GM08714 (cell line): ENCODE measurements around the gene TAPBPL.
"Not testable (repeated sequence)": the region's sequence is repeated elsewhere in the genome, so short reads cannot be mapped to it uniquely, and the experiment has no call there.

Experiments
- H3K4me3 ChIP-seq: fragments of 200-500 bp; sonication (Bioruptor generic); 2 replicates; pipeline ENCODE4 v1.5.1; 2014; ENCODE audit warnings: mild to moderate bottlenecking, low read length, inconsistent platforms
- ZNF274 ChIP-seq: IDR thresholded peaks from 2 replicates; pipeline ENCODE4 v1.6.1; 2012; ENCODE audit warnings: mild to moderate bottlenecking, low read depth, low read length

The TAPBPL gene

GRCh38 chr12:6463858-6464257 is 12.0 kb downstream of the TAPBPL start:
- no peak overlapping the region for H3K4me3 ChIP-seq
- no peak for TF ChIP-seq ZNF274

- no peak for TF ChIP-seq ZNF274
- no peak overlapping the region for H3K4me3 ChIP-seq
These were observed 12.7 kb downstream of the TAPBPL start for GRCh38 chr12:6464531-6464930.

DNA sequence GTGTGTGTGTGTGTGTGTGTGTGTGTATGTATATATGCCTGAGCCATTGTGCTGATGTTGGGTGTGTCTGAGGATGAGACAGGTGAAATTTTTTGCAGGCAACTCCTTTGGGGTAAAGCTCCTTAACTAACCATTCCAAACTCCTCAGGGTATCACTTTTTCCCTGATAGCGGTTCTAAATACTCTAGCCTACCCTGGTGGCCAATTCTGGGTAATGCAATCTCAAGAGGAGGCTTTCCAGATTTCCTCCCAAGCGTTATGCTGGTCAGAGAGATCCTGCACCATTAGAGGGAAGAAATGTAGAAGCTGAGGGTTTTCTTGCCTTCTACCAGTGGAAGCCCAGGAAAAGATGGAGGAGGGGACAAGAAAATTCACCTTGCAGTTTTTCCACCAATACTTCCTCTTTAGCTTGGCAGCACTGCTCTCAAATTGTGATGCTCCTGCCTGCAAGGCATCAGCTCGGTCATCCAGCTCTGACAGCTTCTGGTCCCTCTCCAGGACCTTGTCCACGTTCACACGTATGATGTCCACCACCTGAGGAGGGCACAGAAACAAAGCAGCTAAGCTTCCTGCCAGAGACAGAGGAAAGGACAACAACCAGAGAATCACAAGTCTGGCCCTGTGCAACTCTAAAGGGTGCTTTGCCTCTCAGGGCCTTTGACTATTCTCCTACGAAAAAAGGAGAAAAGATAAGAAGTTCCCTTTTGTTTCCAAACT is 13.8 kb downstream of the TAPBPL start:
- TF ChIP-seq ZNF274, result no peak

DNA sequence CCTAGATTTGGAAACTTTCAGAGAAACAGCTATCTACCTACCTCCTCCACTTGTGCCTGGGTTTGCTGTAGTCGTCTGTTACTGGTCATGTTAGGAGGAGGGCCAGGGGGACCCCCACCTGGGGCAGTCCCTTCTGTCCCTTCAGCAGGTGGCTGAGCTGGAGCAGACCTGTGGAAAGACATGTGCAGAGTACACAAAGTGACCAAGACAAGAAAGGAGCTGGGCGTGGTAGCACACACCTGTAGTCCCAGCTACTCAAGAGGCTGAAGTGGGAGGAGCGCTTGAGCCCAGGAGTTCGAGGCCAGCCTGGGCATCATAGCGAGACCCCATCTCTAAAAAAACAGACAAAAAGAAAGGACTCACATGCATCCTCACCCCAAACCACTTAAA is 14.3 kb downstream of the TAPBPL start:
- H3K4me3 ChIP-seq, result no peak overlapping the region
- no peak for TF ChIP-seq ZNF274

More for the DNA sequence above, 13.8 kb downstream of the TAPBPL start:
- H3K4me3 ChIP-seq, result no peak overlapping the region

GRCh38 chr12:6466751-6467150 is 14.9 kb downstream of the TAPBPL start:
- H3K4me3 ChIP-seq, result not testable (repeated sequence)

DNA sequence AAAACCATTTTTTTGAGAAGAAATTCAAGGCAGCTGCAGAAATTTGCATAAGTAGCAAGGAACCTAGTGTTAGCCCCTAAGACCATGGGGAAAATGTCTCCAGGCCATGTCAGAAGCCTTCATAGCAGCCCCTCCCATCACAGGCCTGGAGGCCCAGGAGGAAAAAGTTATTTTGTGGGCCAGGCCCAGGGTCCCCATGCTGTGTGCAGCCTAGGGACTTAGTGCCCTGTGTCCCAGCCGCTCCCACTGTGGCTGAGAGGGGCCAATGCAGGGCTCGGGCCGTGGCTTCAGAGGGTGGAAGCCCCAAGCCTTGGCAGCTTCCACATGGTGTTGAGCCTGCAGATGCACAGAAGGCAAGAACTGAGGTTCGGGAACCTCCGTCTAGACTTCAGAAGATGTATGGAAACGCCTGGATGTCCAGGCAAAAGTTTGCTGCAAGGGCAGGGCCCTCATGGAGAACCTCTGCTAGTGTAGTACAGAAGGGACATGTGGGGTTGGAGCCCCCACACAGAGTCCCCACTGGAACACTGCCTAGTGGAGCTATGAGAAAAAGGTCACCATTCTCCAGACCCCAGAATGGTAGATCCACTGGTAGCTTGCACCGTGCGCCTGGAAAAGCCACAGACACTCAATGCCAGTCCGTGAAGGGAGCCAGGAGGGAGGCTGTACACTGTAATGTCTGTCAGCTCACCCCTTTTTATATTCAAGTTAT is 15.9 kb downstream of the TAPBPL start:
- not testable (repeated sequence) for H3K4me3 ChIP-seq

DNA sequence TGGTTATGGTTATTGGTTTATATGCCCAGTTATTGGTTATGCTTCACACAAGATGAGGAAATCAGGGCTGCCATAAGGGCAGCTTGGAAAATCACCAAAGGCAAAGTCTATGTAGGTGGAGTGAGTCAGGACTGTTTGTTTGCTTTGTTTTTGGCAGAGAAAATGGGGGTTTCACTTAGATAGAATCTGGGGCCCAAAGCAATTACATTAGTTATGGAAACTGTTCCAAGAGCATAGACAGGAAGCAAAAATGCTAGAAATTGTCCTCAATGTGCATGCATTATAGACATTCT is 16.4 kb downstream of the TAPBPL start:
- TF ChIP-seq ZNF274, result no peak
- H3K4me3 ChIP-seq, result no peak overlapping the region

DNA sequence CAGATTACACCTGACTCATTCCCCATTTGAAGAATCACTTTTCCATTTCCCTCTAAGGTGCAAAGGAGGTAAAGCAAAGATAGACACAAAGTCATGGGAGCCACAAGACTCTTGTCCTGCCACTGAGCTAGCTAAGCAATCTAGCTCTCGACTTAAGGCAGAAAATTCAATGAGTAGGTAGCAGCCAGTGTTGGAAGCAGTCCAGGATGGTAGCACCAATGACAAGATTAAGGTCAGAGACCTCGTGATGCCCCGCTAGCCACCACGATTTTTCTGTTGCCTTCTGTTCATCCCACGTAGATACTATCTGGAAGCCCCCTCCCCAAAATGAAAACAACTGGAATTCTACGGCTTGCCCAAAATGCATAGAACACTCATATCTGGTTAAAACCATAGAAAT is 17.2 kb downstream of the TAPBPL start:
- peak overlapping the region; percentile 70 for H3K4me3 ChIP-seq

DNA sequence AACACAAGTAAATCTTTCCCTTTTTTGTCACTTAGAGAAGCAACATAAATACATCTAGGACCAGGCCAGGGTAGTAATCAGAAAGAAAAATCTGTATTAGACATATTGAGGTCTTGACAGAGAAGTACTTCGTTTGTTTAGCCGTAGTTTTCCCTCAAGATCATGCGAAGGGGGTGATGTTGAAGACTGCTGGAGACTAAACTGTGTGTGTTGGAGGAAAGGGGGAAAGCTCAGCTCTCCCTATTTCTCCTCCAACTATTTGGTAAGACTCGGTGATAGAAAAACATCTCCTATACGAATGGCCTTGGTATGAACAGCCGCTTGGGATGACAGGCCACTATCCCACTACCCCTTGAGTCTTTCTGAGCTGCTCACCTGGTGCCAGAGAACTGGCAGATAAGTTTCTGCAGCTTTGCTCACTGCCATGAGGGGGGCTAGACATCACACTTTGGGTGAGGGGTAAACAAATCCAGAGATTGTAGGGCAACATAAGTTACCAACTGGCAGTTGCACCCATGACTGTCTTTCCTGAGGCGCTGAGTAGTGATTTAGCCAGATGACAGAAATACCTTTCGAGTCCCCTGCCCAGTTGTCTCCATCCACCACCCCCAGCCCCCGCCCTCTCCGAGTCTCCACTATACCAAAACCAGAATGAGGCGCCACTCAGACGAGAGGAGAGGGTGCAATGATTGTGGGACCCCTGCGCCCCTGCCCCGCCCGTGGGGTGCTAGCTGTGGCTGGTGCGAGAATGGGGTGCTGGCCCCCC is 17.9 kb downstream of the TAPBPL start:
- peak overlapping the region; percentile 70 for H3K4me3 ChIP-seq
- TF ChIP-seq ZNF274, result no peak

More for the DNA sequence above, 17.2 kb downstream of the TAPBPL start:
- no peak for TF ChIP-seq ZNF274

DNA sequence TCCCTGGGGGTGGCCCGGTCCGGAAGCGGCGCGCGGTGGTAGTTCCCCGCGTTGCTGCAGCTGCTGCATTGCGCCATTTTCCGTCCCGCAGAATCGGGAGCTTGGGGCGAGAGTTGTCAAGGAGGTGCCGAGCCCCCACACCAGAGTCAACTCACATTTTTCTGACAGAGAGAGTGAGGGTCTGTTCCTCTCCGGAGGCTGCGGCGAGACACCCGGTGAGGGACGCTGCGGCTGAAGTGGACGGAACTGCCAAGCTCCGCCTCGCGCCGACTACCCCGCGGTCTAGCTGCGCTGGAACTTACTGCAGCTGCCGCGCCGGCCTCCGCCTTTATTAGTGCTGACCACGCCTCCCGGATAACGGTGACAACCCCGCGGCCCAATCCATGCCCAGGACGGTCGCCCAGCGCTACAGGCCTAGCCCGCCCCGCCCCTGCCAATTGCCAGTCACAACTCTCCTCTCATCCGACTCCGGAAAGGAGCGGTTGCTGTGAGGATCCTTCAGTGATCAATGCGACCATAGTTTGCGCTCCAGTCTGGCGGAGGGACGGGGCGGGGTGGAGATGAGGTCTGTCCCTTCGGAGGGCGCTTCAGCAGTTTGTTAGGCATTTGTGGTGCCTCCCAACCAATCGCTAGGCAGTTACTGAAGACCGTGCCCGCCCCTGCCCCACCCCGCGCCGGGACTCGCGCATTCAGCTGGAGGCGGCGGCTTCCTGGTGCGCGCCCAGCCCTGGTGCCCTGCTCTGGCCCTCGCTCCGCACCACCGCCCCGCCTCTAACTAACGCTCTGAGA is 18.7 kb downstream of the TAPBPL start, which contains the start of gene VAMP1:
Gene VAMP1 (minus strand): TSS at position 303 of the 789 bp plus-strand sequence. CDS start 146 bp downstream, at position 157.
- no peak for TF ChIP-seq ZNF274

DNA sequence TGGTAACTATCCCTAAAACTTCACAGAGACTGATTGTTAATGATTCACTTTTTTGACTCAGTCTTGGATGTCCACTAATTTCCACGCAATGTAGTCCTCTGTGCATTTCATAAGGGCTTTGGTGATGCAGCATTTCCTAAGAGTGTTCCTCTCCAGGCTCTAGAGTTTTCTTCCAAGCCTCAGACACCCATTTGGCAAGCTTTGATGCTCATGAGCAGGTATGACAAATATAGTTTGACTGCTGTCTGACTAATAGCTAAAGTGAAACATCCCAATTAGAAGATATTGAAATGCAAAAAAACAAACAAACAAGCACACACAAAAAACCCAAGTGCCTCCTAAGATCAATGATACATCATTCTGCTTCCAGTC is 20.1 kb downstream of the TAPBPL start:
- TF ChIP-seq ZNF274, result no peak
- H3K4me3 ChIP-seq, result no peak overlapping the region

More for the DNA sequence above, 18.7 kb downstream of the TAPBPL start, which contains the start of gene VAMP1:
- H3K4me3 ChIP-seq, result peak within 1 kb of the TSS; percentile 70

- TF ChIP-seq ZNF274, result no peak
- no peak overlapping the region for H3K4me3 ChIP-seq
These were observed 20.6 kb downstream of the TAPBPL start for GRCh38 chr12:6472491-6472890.

DNA sequence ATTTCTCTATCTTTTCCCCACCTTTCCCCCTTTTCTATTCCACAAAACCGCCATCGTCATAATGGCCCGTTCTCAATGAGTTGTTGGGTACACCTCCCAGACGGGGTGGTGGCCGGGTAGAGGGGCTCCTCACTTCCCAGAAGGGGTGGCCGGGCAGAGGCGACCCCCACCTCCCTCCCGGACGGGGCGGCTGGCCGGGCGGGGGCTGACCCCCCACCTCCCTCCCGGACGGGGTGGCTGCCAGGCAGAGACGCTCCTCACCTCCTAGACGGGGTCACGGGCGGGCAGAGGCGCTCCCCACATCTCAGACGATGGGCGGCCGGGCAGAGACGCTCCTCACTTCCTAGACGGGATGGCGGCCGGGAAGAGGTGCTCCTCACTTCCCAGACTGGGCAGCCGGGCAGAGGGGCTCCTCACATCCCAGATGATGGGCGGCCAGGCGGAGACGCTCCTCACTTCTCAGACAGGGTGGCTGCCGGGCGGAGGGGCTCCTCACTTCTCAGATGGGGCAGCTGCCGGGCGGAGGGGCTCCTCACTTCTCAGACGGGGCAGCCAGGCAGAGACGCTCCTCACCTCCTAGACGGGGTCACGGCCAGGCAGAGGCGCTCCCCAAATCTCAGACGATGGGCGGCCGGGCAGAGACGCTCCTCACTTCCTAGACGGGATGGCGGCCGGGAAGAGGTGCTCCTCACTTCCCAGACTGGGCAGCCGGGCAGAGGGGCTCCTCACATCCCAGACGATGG is 23.6 kb downstream of the TAPBPL start:
- H3K4me3 ChIP-seq, result not testable (repeated sequence)

DNA sequence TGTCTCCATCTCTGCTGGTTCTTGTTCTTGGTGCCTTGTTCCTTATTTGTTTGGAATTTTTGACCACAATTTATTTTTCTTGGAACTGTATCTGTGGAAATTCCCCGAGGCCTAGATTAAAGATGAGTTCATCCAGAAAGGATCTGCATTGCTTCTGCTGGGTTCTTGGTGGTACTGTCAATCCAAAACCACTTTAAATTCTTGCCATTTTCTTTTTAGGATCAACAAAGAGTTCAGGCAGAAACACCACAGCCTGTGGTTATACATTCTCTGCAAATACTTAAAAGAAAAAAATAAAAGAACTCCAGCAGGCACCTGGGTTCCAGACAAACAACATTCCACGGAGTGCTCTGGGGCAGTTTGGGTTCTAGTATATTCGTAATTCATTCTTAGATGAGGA is 24.6 kb downstream of the TAPBPL start:
- no peak overlapping the region for H3K4me3 ChIP-seq
- no peak for TF ChIP-seq ZNF274

GRCh38 chr12:6477601-6478377 is 25.9 kb downstream of the TAPBPL start:
- H3K4me3 ChIP-seq, result not testable (repeated sequence)
